K562 (cell line): ENCODE results near the gene ZC3H11A. TPM values are rescaled to one million over a fixed set of nuclear protein-coding genes. Genes with fewer than 3 reads are reported as not detected.
"Not testable (repeated sequence)": the region's sequence is repeated elsewhere in the genome, so short reads cannot be mapped to it uniquely, and the experiment has no call there.

ENCODE experiments used
- ATAC-seq: fragments of 200-7000 bp; cut with Tn5 transposase; 3 replicates; pipeline ENCODE4 v1.9.1; 2020; ENCODE audit warnings: moderate library complexity
- BruUV-seq: library from RNA; stranded (reverse); fragments of 400-500 nt; replicated peaks from 2 replicates; lab custom pipeline; 2021; lab: Mats Ljungman, UMichigan
- CTCF ChIA-PET: fragments of 300-600 bp; formaldehyde crosslinking; extraction: SDS; loops from one replicate; lab custom pipeline; 2021; ENCODE audit warnings: low intra/inter-chr PET ratio; lab: Yijun Ruan, JAX
- POLR2A ChIA-PET: fragments of 300-600, 350-650 bp; sonication (Branson Sonifier 250); formaldehyde crosslinking; extraction: SDS; loops from one replicate; lab custom pipeline; 2021; ENCODE audit warnings: antibody characterized with exemption, inconsistent platforms; lab: Yijun Ruan, JAX
- DNase-seq, 4 experiments: peaks; one replicate each; pipeline versions ENCODE4 v3.0.0 to v3.0.0-alpha.2; 2011 to 2018; ENCODE audit warnings: low spot score in 3 of 4, mixed read lengths in 3 of 4; ENCODE audit errors: extremely low read depth in 1 of 4
- FAIRE-seq: peaks from 2 replicates; lab custom pipeline; 2011; peaks lifted over from hg19 to GRCh38; lab: Jason Lieb, UNC
- H2AFZ ChIP-seq: 2 replicates; pipeline ENCODE4 v1.6.0; 2011; ENCODE audit warnings: low read depth, low read length, control low read depth, inconsistent platforms
- H3K27ac ChIP-seq: fragments of 200-600 bp; 3 replicates; pipeline ENCODE4 v1.8.0; 2011; ENCODE audit warnings: low read depth, mild to moderate bottlenecking, control low read depth, inconsistent platforms, low read length, moderate library complexity, mixed read lengths; ENCODE audit errors: extremely low read depth
- H3K27me3 ChIP-seq, 2 experiments: fragments of 300-600 bp in 1 of 2; 2 replicates in 1 of 2; 3 replicates in 1 of 2; pipeline versions ENCODE4 v1.6.0 to v1.8.0; 2011; ENCODE audit warnings: inconsistent platforms in 2 of 2, low read length in 2 of 2, mild to moderate bottlenecking in 1 of 2, mixed read lengths in 1 of 2, moderate library complexity in 1 of 2; ENCODE audit not compliant: control insufficient read depth in 2 of 2, insufficient read depth in 2 of 2
- H3K36me3 ChIP-seq: fragments of 300-600 bp; 3 replicates; pipeline ENCODE4 v1.8.0; 2011; ENCODE audit warnings: mild to moderate bottlenecking, low read length, inconsistent platforms; ENCODE audit not compliant: control insufficient read depth, insufficient read depth
- H3K4me1 ChIP-seq, 2 experiments: fragments of 200-600 bp in 1 of 2; replicated peaks in 1 of 2; 2 replicates in 1 of 2; 3 replicates in 1 of 2; pipeline versions ENCODE4 v1.5.1 to v1.8.0; 2011; ENCODE audit warnings: inconsistent platforms in 2 of 2, low read length in 2 of 2, mild to moderate bottlenecking in 1 of 2, mixed read lengths in 1 of 2, moderate library complexity in 1 of 2; ENCODE audit not compliant: control insufficient read depth in 2 of 2, insufficient read depth in 2 of 2
- H3K4me2 ChIP-seq: 2 replicates; pipeline ENCODE4 v1.6.1; 2011; ENCODE audit warnings: low read length, control low read depth, inconsistent platforms, mixed read lengths; ENCODE audit not compliant: insufficient read depth
- H3K4me3 ChIP-seq: fragments of 200-600 bp; sonication (generic), shearing (Covaris generic); 2 replicates; pipeline ENCODE4 v1.5.1; 2016; ENCODE audit warnings: control low read depth, inconsistent platforms
- H3K79me2 ChIP-seq: fragments of 200-600 bp; 3 replicates; pipeline ENCODE4 v1.8.0; 2011; ENCODE audit warnings: low read length, inconsistent platforms; ENCODE audit not compliant: control insufficient read depth, insufficient read depth
- H3K9ac ChIP-seq, 2 experiments: 2 replicates each; pipeline versions ENCODE4 v1.6.0 to v1.6.1; 2011; ENCODE audit warnings: low read depth in 2 of 2, low read length in 2 of 2, control low read depth in 1 of 2, inconsistent platforms in 1 of 2, mild to moderate bottlenecking in 1 of 2, mixed read lengths in 1 of 2; ENCODE audit not compliant: insufficient read depth in 1 of 2
- H3K9me1 ChIP-seq: one replicate; pipeline ENCODE4 v1.6.0; 2011; ENCODE audit warnings: inconsistent platforms, mild to moderate bottlenecking, low read length, moderate library complexity; ENCODE audit not compliant: control insufficient read depth, insufficient read depth
- H3K9me3 ChIP-seq: replicated peaks from 2 replicates; pipeline ENCODE4 v1.5.1; 2011; ENCODE audit warnings: low read depth, low read length, inconsistent platforms; ENCODE audit not compliant: control insufficient read depth, insufficient read depth
- H4K20me1 ChIP-seq: replicated peaks from 2 replicates; pipeline ENCODE4 v1.6.1; 2011; ENCODE audit warnings: low read length, inconsistent platforms, mixed read lengths; ENCODE audit not compliant: control insufficient read depth, insufficient read depth
- HMBOX1 ChIP-seq: sonication (generic); IDR thresholded peaks from 2 replicates; pipeline ENCODE4 v1.6.1; 2016
- MLLT1 ChIP-seq, 2 experiments: fragments of 450-650 bp; IDR thresholded peaks; 2 replicates each; pipeline ENCODE4 v1.6.1; 2016
- POLR2AphosphoS2 ChIP-seq: IDR thresholded peaks from 2 replicates; pipeline ENCODE4 v1.6.1; 2012; ENCODE audit warnings: low read length, improper control_type of control experiment
- RAD21 ChIP-seq, 2 experiments: fragments of 250-450 bp in 1 of 2; fragments of 450-650 bp in 1 of 2; sonication (Bioruptor Pico) in 1 of 2; formaldehyde crosslinking in 1 of 2; IDR thresholded peaks in 1 of 2; conservative IDR thresholded peaks in 1 of 2; 2 replicates each; pipeline versions ENCODE4 v1.4.0 to v1.8.0; 2020 to 2022; ENCODE audit warnings: mild to moderate bottlenecking in 2 of 2, moderate library complexity in 1 of 2
- RNF219 ChIP-seq: fragments of 250-450 bp; sonication (Bioruptor Pico); IDR thresholded peaks from 2 replicates; pipeline ENCODE4 v1.5.0; 2022; ENCODE audit warnings: mild to moderate bottlenecking
- ZBTB9 ChIP-seq: fragments of 450-650 bp; formaldehyde crosslinking; IDR thresholded peaks from 2 replicates; pipeline ENCODE4 v1.4.0; 2020; ENCODE audit warnings: mild to moderate bottlenecking, moderate library complexity
- ZNF589 ChIP-seq: fragments of 200-800 bp; sonication (Bioruptor generic); IDR thresholded peaks from 2 replicates; pipeline ENCODE4 v1.6.1; 2016; ENCODE audit warnings: low read depth, missing genetic modification characterization, missing compliant biosample characterization
- ZNF79 ChIP-seq: fragments of 250-450 bp; sonication (Bioruptor Pico); IDR thresholded peaks from 2 replicates; pipeline ENCODE4 v1.4.0; 2020; ENCODE audit warnings: low read depth, mild to moderate bottlenecking, moderate library complexity
- WGBS: fragments of 100-300 bp; shearing (Covaris generic); methylation state at CpG from one replicate; pipeline ENCODE4 v1.1.6; 2016; ENCODE audit warnings: low coverage, mixed read lengths; ENCODE audit not compliant: insufficient coverage; ENCODE audit errors: missing lambda C conversion rate; 5-methylcytosine and 5-hydroxymethylcytosine counted together
- in situ Hi-C: fragments of 300-500 bp; cut with MboI; formaldehyde crosslinking; loops from 4 replicates; pipeline ENCODE4 v1.15.0; 2018; ENCODE audit warnings: inconsistent platforms, mixed read lengths
- intact Hi-C: fragments of 100-400 bp; cut with micrococcal nuclease; formaldehyde crosslinking; loops from 2 replicates; pipeline ENCODE4 v1.14.2; 2022
- polyA plus RNA-seq, 8 experiments: library from polyadenylated mRNA; depleted of rRNA in 4 of 8; stranded (reverse) in 5 of 8; unstranded in 3 of 8; fragments of >200 nt; fragmentation: Nextera tagmentation in 2 of 8; fragmentation: Illumina TruSeq in 1 of 8; extraction: Ambion mirVana in 2 of 8; extraction: Trizol in 1 of 8; gene quantifications; 2 replicates each; pipeline versions ENCODE4 v1.2.1 to v1.2.3, GENCODE V29; 2011 to 2014; ENCODE audit warnings: inconsistent platforms in 1 of 8, missing spikeins in 1 of 8
- total RNA-seq, 7 experiments: library from RNA; depleted of rRNA in 6 of 7; stranded (reverse); fragments of >200 nt in 6 of 7; fragmentation: Illumina TruSeq in 2 of 7; extraction: Trizol in 2 of 7; gene quantifications; 2 replicates each; pipeline versions ENCODE4 v1.2.1 to v1.2.3, GENCODE V29; 2011 to 2021; ENCODE audit warnings: low replicate concordance in 1 of 7

Gene ZC3H11A
- total and polyA plus RNA-seq, 9 of the 15 experiments (the other 6 are each of a cell fraction or from before 2014, with no cell fraction given): 34.2 to 137 (median 102) TPM

GRCh38 chr1:203761958-203762357 is 33.5 kb upstream of the ZC3H11A start:
- H4K20me1 ChIP-seq, H3K4me3 ChIP-seq, FAIRE-seq, H3K79me2 ChIP-seq, BruUV-seq, H3K9ac ChIP-seq: not testable (repeated sequence)
- WGBS: 36% methylated on average over 7 of the region's 7 CpGs
- peak; percentile 71; the same call in 1 of the 2 replicates for TF ChIP-seq ZNF79 (CRISPR knock-in tag)
- TF ChIP-seq, all 486 proteins: peak for 1; not testable (repeated sequence) for 485
- H2AFZ ChIP-seq, intact Hi-C loops, DNase-seq, POLR2A ChIA-PET, H3K36me3 ChIP-seq, H3K4me2 ChIP-seq, CTCF ChIA-PET, H3K27ac ChIP-seq, H3K9me1 ChIP-seq, H3K9me3 ChIP-seq, H3K27me3 ChIP-seq, in situ Hi-C loops, ATAC-seq: not testable (repeated sequence)
- H3K4me1 ChIP-seq: peaks cover 4 to 12% of the 10 kb centered on the region in 2 experiments; a peak in 4 of 5 replicates

GRCh38 chr1:203763505-203763904 is 31.9 kb upstream of the ZC3H11A start:
- 33% methylated on average over 1 of the region's 1 CpG for WGBS
- Histone ChIP-seq H3K9me1 (no peaks in the 10 kb centered on the region), H3K27ac (no peak overlapping the region), H3K79me2 (no peaks in the 10 kb centered on the region), H3K4me3 (no peak overlapping the region), H3K4me2 (no peak overlapping the region), H4K20me1 (no peaks in the 10 kb centered on the region), H3K9me3 (no peaks in the 10 kb centered on the region), H2AFZ (no peak overlapping the region), H3K9ac (no peak overlapping the region), H3K36me3 (no peaks in the 10 kb centered on the region), H3K27me3 (peaks cover 4 to 7% of the 10 kb centered on the region in 2 experiments; a peak in 4 of 5 replicates), H3K4me1 (peaks cover 4 to 12% of the 10 kb centered on the region in 2 experiments; a peak in 4 of 5 replicates)
- intact Hi-C loops: no loop called here
- in situ Hi-C loops: no loop called here
- DNase-seq: peak in 1 of 4 experiments; percentile 12
- FAIRE-seq: no peak
- ChIA-PET CTCF (no interaction called here), POLR2A (interaction anchor here (0.6 kb wide), 3 partner anchors 541 to 1109 kb away, joined by 3 read pairs; no protein-coding TSS in a partner anchor)
- BruUV-seq: no TSS peak
- no peak for ATAC-seq
- TF ChIP-seq ZNF589 (CRISPR knock-in tag): no peak
- TF ChIP-seq MLLT1 (IDR thresholded peaks at IDR 0.05): no peak
- no peak for TF ChIP-seq POLR2AphosphoS2
- 0 out of 4 replicates have a peak, but pooled peaks of 1 of the 2 experiments have one; percentile 16 for TF ChIP-seq RAD21 (CRISPR knock-in tag; conservative IDR thresholded peaks at IDR 0.05 in 1 of 2, IDR thresholded peaks at IDR 0.05 in 1 of 2)
- no peak for TF ChIP-seq HMBOX1
- TF ChIP-seq RNF219: no peak
- TF ChIP-seq ZBTB9 (CRISPR knock-in tag): no peak
